ENCODE results near the gene MAP7D3. TPM values are rescaled to one million over a fixed set of nuclear protein-coding genes. Genes with fewer than 3 reads are reported as not detected.
A peak's percentile ranks its signal among the peaks of the same experiment; 100 is the strongest.

Gene MAP7D3
- total and polyA plus RNA-seq, 3 donors from 2014 or later, result 14.7 to 44.0 (median 38.2) TPM

DNA sequence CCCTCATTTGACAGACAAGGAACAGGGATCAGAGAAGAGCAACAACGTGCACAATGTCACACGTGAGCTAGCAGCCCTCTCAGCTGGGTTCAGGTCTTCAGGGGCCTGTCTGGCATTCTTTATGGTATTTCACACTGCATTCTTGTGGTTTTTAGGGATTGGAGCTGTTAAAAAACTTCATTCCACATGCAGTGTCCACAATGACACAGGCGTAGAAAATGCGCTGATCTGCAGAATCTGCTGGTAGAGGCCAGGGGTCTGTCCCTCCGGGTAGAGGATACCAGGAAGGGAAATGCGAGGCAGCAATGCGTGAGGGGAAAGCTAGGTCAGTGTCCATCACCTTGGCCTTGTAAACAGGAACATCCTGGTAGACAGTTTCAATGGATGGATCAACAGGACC is 36.6 kb downstream of the MAP7D3 start:
- intact Hi-C loops (cut with DNase I; ENCODE audit: low total_unique reads), result no loop called here

GRCh38 chrX:136212557-136213111 is 38.6 kb downstream of the MAP7D3 start:
- Histone ChIP-seq H3K4me3 (no peak overlapping the region), H3K27me3 (no peaks in the 10 kb centered on the region), H3K9me3 (no peaks in the 10 kb centered on the region), H3K4me1 (no peaks in the 10 kb centered on the region), H3K36me3 (ENCODE audit: low read depth, missing control alignments) (no peaks in the 10 kb centered on the region), H3K27ac (no peak overlapping the region)
- intact Hi-C loops (cut with DNase I; ENCODE audit: low total_unique reads), result no loop called here
- TF ChIP-seq, protein P1, sequence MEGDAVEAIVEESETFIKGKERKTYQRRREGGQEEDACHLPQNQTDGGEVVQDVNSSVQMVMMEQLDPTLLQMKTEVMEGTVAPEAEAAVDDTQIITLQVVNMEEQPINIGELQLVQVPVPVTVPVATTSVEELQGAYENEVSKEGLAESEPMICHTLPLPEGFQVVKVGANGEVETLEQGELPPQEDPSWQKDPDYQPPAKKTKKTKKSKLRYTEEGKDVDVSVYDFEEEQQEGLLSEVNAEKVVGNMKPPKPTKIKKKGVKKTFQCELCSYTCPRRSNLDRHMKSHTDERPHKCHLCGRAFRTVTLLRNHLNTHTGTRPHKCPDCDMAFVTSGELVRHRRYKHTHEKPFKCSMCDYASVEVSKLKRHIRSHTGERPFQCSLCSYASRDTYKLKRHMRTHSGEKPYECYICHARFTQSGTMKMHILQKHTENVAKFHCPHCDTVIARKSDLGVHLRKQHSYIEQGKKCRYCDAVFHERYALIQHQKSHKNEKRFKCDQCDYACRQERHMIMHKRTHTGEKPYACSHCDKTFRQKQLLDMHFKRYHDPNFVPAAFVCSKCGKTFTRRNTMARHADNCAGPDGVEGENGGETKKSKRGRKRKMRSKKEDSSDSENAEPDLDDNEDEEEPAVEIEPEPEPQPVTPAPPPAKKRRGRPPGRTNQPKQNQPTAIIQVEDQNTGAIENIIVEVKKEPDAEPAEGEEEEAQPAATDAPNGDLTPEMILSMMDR (IDR thresholded peaks at IDR 0.05), result no peak
- TF ChIP-seq POLR2A (IDR thresholded peaks at IDR 0.05), result no peak
- WGBS, 2 donors, result 81 to 91% methylated on average over 16 to 17 of the region's 17 CpGs
- no peak for DNase-seq

More for the DNA sequence above, 36.6 kb downstream of the MAP7D3 start:
- peak; percentile 19 for DNase-seq
- Histone ChIP-seq H3K4me3 (no peak overlapping the region), H3K4me1 (no peaks in the 10 kb centered on the region), H3K27ac (no peak overlapping the region), H3K36me3 (ENCODE audit: low read depth, missing control alignments) (no peaks in the 10 kb centered on the region), H3K27me3 (no peaks in the 10 kb centered on the region), H3K9me3 (no peaks in the 10 kb centered on the region)
- no peak for TF ChIP-seq POLR2A (IDR thresholded peaks at IDR 0.05)
- 42 to 57% methylated on average over 2 to 6 of the region's 7 CpGs for WGBS, 2 donors

GRCh38 chrX:136211766-136212556 is 39.2 kb downstream of the MAP7D3 start:
- WGBS, 2 donors, result 79 to 86% methylated on average over 7 to 8 of the region's 11 CpGs
- intact Hi-C loops (cut with DNase I; ENCODE audit: low total_unique reads), result no loop called here
- no peaks in the 10 kb centered on the region for H3K36me3 ChIP-seq (ENCODE audit: low read depth, missing control alignments)
- no peaks in the 10 kb centered on the region for H3K4me1 ChIP-seq
- H3K27ac ChIP-seq, result no peak overlapping the region
- TF ChIP-seq, protein P1 (IDR thresholded peaks at IDR 0.05), result no peak
- no peak for TF ChIP-seq POLR2A (IDR thresholded peaks at IDR 0.05)
- H3K27me3 ChIP-seq, result no peaks in the 10 kb centered on the region
- no peaks in the 10 kb centered on the region for H3K9me3 ChIP-seq
- no peak overlapping the region for H3K4me3 ChIP-seq
- DNase-seq, result no peak

DNA sequence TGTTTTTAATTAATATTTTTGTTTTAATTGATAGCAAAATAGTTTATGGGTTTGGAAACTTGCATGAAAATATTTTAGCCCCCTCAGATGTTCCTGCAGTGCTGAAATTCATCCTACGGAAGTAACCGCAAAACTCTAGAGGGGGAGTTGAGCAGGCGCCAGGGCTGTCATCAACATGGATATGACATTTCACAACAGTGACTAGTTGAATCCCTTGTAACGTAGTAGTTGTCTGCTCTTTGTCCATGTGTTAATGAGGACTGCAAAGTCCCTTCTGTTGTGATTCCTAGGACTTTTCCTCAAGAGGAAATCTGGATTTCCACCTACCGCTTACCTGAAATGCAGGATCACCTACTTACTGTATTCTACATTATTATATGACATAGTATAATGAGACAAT is 40.4 kb downstream of the MAP7D3 start:
- no peak for DNase-seq
- H3K27ac ChIP-seq, result no peak overlapping the region
- no peaks in the 10 kb centered on the region for H3K27me3 ChIP-seq
- no peaks in the 10 kb centered on the region for H3K36me3 ChIP-seq (ENCODE audit: low read depth, missing control alignments)
- H3K9me3 ChIP-seq, result no peaks in the 10 kb centered on the region
- no peak overlapping the region for H3K4me3 ChIP-seq
- no peak for TF ChIP-seq POLR2A (IDR thresholded peaks at IDR 0.05)
- TF ChIP-seq, protein P1 (IDR thresholded peaks at IDR 0.05), result no peak
- intact Hi-C loops (cut with DNase I; ENCODE audit: low total_unique reads), result no loop called here
- no peaks in the 10 kb centered on the region for H3K4me1 ChIP-seq
- WGBS, 2 donors, result 75 to 91% methylated on average over 5 of the region's 5 CpGs

- DNase-seq, result no peak
- TF ChIP-seq, protein P1 (IDR thresholded peaks at IDR 0.05), result no peak
- TF ChIP-seq POLR2A (IDR thresholded peaks at IDR 0.05), result no peak
- WGBS, 2 donors, result 51 to 65% methylated on average over 6 to 7 of the region's 7 CpGs
- Histone ChIP-seq H3K4me3 (no peak overlapping the region), H3K36me3 (ENCODE audit: low read depth, missing control alignments) (no peaks in the 10 kb centered on the region), H3K4me1 (no peaks in the 10 kb centered on the region), H3K27me3 (no peaks in the 10 kb centered on the region), H3K9me3 (no peaks in the 10 kb centered on the region), H3K27ac (no peak overlapping the region)
- intact Hi-C loops (cut with DNase I; ENCODE audit: low total_unique reads), result no loop called here
Observed at GRCh38 chrX:136210243-136210642, 41.0 kb downstream of the MAP7D3 start.
